Measurements from ENCODE around the gene DVL2. TPM values are rescaled to one million over a fixed set of nuclear protein-coding genes. Genes with fewer than 3 reads are reported as not detected.

DVL2 gene
- total RNA-seq, 1 experiment from 2014 or later, result 67.3 TPM

DNA sequence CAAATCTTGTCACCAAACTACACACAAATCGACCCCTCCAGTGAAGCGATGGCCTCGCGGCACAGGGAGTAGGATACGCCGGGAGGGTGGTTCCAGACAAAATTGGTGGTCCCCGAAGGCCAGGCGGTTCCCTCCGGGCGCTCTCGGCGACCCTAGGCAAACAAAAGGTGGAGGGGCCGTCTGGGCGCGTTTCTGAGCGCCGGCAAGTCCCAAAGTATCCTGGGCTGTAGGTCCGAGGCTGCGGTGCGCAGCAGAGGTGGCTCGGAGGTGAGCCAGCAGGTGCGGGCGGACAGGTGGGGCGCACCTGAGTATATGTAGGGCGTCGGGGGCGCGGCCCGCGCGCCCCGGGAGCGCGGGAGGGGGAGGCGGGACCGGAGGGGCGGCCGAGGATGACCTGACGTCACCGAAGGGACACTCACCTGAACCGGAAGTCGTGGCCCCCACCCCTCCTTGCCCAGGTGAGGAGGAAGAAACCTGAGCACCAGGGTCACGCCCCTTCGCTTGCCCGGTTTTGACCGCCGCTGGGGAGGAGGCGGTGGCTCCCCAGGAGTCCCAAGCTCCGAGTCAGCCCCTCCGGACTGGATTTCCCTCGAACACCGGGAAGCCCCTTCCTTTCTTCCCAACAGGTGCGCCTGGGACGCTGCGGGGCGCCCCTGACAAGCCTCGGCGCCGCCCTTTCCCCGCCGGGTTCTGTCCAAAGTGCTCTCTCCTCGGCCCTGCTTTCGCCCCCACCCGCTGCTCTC, 28.0 kb upstream of the DVL2 start, which contains the start of gene CLDN7 (continued):
- TF ChIP-seq, protein P1, sequence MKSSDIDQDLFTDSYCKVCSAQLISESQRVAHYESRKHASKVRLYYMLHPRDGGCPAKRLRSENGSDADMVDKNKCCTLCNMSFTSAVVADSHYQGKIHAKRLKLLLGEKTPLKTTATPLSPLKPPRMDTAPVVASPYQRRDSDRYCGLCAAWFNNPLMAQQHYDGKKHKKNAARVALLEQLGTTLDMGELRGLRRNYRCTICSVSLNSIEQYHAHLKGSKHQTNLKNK (CRISPR knock-in tag; IDR thresholded peaks at IDR 0.05), result 0 out of 2 replicates have a peak, but pooled peaks have one; percentile 33
- no peak for TF ChIP-seq NFYB (CRISPR knock-in tag; conservative IDR thresholded peaks at IDR 0.05; ENCODE audit: low read depth)
- TF ChIP-seq, protein P2, sequence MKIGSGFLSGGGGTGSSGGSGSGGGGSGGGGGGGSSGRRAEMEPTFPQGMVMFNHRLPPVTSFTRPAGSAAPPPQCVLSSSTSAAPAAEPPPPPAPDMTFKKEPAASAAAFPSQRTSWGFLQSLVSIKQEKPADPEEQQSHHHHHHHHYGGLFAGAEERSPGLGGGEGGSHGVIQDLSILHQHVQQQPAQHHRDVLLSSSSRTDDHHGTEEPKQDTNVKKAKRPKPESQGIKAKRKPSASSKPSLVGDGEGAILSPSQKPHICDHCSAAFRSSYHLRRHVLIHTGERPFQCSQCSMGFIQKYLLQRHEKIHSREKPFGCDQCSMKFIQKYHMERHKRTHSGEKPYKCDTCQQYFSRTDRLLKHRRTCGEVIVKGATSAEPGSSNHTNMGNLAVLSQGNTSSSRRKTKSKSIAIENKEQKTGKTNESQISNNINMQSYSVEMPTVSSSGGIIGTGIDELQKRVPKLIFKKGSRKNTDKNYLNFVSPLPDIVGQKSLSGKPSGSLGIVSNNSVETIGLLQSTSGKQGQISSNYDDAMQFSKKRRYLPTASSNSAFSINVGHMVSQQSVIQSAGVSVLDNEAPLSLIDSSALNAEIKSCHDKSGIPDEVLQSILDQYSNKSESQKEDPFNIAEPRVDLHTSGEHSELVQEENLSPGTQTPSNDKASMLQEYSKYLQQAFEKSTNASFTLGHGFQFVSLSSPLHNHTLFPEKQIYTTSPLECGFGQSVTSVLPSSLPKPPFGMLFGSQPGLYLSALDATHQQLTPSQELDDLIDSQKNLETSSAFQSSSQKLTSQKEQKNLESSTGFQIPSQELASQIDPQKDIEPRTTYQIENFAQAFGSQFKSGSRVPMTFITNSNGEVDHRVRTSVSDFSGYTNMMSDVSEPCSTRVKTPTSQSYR (CRISPR knock-in tag; IDR thresholded peaks at IDR 0.05), result peak; percentile 27; the same call in 1 of the 2 replicates
- TF ChIP-seq, protein P3, sequence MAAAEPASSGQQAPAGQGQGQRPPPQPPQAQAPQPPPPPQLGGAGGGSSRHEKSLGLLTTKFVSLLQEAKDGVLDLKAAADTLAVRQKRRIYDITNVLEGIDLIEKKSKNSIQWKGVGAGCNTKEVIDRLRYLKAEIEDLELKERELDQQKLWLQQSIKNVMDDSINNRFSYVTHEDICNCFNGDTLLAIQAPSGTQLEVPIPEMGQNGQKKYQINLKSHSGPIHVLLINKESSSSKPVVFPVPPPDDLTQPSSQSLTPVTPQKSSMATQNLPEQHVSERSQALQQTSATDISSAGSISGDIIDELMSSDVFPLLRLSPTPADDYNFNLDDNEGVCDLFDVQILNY (CRISPR knock-in tag; IDR thresholded peaks at IDR 0.05), result peak; percentile 78
- TF ChIP-seq, protein P4, sequence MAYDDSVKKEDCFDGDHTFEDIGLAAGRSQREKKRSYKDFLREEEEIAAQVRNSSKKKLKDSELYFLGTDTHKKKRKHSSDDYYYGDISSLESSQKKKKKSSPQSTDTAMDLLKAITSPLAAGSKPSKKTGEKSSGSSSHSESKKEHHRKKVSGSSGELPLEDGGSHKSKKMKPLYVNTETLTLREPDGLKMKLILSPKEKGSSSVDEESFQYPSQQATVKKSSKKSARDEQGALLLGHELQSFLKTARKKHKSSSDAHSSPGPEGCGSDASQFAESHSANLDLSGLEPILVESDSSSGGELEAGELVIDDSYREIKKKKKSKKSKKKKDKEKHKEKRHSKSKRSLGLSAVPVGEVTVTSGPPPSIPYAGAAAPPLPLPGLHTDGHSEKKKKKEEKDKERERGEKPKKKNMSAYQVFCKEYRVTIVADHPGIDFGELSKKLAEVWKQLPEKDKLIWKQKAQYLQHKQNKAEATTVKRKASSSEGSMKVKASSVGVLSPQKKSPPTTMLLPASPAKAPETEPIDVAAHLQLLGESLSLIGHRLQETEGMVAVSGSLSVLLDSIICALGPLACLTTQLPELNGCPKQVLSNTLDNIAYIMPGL (CRISPR knock-in tag; IDR thresholded peaks at IDR 0.05), result 0 out of 2 replicates have a peak, but pooled peaks have one; percentile 35
- no peak for TF ChIP-seq MXD4 (CRISPR knock-in tag; IDR thresholded peaks at IDR 0.05; ENCODE audit: borderline replicate concordance)
- TF ChIP-seq, protein P5, sequence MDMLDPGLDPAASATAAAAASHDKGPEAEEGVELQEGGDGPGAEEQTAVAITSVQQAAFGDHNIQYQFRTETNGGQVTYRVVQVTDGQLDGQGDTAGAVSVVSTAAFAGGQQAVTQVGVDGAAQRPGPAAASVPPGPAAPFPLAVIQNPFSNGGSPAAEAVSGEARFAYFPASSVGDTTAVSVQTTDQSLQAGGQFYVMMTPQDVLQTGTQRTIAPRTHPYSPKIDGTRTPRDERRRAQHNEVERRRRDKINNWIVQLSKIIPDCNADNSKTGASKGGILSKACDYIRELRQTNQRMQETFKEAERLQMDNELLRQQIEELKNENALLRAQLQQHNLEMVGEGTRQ (CRISPR knock-in tag; IDR thresholded peaks at IDR 0.05), result peak; percentile 38
- TF ChIP-seq, protein P6, sequence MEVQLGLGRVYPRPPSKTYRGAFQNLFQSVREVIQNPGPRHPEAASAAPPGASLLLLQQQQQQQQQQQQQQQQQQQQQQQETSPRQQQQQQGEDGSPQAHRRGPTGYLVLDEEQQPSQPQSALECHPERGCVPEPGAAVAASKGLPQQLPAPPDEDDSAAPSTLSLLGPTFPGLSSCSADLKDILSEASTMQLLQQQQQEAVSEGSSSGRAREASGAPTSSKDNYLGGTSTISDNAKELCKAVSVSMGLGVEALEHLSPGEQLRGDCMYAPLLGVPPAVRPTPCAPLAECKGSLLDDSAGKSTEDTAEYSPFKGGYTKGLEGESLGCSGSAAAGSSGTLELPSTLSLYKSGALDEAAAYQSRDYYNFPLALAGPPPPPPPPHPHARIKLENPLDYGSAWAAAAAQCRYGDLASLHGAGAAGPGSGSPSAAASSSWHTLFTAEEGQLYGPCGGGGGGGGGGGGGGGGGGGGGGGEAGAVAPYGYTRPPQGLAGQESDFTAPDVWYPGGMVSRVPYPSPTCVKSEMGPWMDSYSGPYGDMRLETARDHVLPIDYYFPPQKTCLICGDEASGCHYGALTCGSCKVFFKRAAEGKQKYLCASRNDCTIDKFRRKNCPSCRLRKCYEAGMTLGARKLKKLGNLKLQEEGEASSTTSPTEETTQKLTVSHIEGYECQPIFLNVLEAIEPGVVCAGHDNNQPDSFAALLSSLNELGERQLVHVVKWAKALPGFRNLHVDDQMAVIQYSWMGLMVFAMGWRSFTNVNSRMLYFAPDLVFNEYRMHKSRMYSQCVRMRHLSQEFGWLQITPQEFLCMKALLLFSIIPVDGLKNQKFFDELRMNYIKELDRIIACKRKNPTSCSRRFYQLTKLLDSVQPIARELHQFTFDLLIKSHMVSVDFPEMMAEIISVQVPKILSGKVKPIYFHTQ (CRISPR knock-in tag; IDR thresholded peaks at IDR 0.05), result 0 out of 2 replicates have a peak, but pooled peaks have one; percentile 21
- TF ChIP-seq EMX1 (CRISPR knock-in tag; IDR thresholded peaks at IDR 0.05), result 0 out of 2 replicates have a peak, but pooled peaks have one; percentile 55
- TF ChIP-seq SOX15 (CRISPR knock-in tag; IDR thresholded peaks at IDR 0.05), result no peak
- no peak for TF ChIP-seq ESRRA (CRISPR knock-in tag; IDR thresholded peaks at IDR 0.05; ENCODE audit: borderline replicate concordance)
- TF ChIP-seq JUN (CRISPR knock-in tag; IDR thresholded peaks at IDR 0.05), result peak; percentile 47; the same call in 1 of the 2 replicates
- TF ChIP-seq SMAD4 (CRISPR knock-in tag; IDR thresholded peaks at IDR 0.05), result no peak
- no peak for TF ChIP-seq TP53 (CRISPR knock-in tag; IDR thresholded peaks at IDR 0.05)
- TF ChIP-seq ZNF121 (CRISPR knock-in tag; IDR thresholded peaks at IDR 0.05), result no peak
- TF ChIP-seq, protein P7, sequence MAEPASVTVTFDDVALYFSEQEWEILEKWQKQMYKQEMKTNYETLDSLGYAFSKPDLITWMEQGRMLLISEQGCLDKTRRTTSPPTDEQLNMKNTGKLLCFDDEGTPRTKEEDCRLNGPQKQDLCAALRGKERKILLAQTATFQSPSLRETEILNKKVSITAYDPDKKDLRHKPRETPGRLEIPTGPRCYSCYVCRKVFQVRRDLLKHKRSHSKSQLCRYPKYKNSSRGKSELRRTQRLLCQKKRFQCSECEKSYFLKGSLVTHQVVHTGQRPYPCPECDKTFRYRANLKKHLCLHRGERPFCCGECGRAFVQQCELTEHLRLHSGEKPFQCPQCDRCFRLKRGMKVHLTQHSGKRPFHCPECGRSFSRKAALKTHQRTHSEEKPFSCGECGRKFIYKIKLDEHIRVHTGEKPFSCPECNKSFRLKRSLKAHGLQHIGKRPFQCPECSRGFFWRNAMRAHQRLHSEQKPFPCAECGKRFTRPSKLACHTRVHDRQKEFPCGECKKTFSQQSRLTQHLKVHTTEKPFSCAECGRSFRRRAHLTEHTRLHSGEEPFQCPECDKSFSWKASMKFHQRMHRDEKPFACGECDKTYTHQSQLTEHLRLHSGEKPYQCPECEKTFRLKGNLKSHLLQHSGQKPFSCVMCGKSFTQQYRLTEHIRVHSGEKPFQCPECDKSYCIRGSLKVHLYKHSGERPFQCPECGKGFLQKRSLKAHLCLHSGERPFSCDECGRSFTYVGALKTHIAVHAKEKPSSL (CRISPR knock-in tag; conservative IDR thresholded peaks at IDR 0.05), result no peak
- TF ChIP-seq, protein P8, sequence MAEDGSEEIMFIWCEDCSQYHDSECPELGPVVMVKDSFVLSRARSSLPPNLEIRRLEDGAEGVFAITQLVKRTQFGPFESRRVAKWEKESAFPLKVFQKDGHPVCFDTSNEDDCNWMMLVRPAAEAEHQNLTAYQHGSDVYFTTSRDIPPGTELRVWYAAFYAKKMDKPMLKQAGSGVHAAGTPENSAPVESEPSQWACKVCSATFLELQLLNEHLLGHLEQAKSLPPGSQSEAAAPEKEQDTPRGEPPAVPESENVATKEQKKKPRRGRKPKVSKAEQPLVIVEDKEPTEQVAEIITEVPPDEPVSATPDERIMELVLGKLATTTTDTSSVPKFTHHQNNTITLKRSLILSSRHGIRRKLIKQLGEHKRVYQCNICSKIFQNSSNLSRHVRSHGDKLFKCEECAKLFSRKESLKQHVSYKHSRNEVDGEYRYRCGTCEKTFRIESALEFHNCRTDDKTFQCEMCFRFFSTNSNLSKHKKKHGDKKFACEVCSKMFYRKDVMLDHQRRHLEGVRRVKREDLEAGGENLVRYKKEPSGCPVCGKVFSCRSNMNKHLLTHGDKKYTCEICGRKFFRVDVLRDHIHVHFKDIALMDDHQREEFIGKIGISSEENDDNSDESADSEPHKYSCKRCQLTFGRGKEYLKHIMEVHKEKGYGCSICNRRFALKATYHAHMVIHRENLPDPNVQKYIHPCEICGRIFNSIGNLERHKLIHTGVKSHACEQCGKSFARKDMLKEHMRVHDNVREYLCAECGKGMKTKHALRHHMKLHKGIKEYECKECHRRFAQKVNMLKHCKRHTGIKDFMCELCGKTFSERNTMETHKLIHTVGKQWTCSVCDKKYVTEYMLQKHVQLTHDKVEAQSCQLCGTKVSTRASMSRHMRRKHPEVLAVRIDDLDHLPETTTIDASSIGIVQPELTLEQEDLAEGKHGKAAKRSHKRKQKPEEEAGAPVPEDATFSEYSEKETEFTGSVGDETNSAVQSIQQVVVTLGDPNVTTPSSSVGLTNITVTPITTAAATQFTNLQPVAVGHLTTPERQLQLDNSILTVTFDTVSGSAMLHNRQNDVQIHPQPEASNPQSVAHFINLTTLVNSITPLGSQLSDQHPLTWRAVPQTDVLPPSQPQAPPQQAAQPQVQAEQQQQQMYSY (CRISPR knock-in tag; IDR thresholded peaks at IDR 0.05), result peak; percentile 66
- TF ChIP-seq CREM (CRISPR knock-in tag; IDR thresholded peaks at IDR 0.05), result peak; percentile 71; the same call in 1 of the 2 replicates
- TF ChIP-seq ZNF416 (CRISPR knock-in tag; IDR thresholded peaks at IDR 0.05), result peak; percentile 76; the same call in 1 of the 2 replicates
- TF ChIP-seq, protein P9, sequence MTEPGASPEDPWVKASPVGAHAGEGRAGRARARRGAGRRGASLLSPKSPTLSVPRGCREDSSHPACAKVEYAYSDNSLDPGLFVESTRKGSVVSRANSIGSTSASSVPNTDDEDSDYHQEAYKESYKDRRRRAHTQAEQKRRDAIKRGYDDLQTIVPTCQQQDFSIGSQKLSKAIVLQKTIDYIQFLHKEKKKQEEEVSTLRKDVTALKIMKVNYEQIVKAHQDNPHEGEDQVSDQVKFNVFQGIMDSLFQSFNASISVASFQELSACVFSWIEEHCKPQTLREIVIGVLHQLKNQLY (CRISPR knock-in tag; IDR thresholded peaks at IDR 0.05), result no peak
